Naive thymus-derived CD4-positive, alpha-beta T cell (primary cell): Measurements from ENCODE around the gene MYL3. TPM values are rescaled to one million over a fixed set of nuclear protein-coding genes. Genes with fewer than 3 reads are reported as not detected.
"Not testable (repeated sequence)": the region's sequence is repeated elsewhere in the genome, so short reads cannot be mapped to it uniquely, and the experiment has no call there.

Experiments used
- ATAC-seq: fragments of 150-1000 bp; cut with Tn5 transposase; 2 replicates; pipeline ENCODE4 v1.10.0; 2021; ENCODE audit warnings: mild to moderate bottlenecking, moderate library complexity
- CTCF ChIA-PET: fragments of 350-600 bp; sonication (Branson Sonifier 250); formaldehyde crosslinking; loops from one replicate; lab custom pipeline; 2021; ENCODE audit warnings: antibody characterized with exemption; lab: Charles Lee
- POLR2A ChIA-PET: fragments of 350-600 bp; sonication (Branson Sonifier 250); formaldehyde crosslinking; loops from one replicate; lab custom pipeline; 2021; ENCODE audit warnings: antibody characterized with exemption, inconsistent platforms; lab: Charles Lee
- DNase-seq, 9 donors: peaks; one replicate each; pipeline versions ENCODE4 v3.0.0 to v3.0.0-alpha.2; 2020 to 2022; ENCODE audit warnings: mixed read lengths in 1 of 9
- H3K27ac ChIP-seq: one replicate; pipeline ENCODE4 v1.7.0; 2013; ENCODE audit warnings: mild to moderate bottlenecking, low read depth, low read length, moderate library complexity
- H3K27me3 ChIP-seq, 2 donors: one replicate each; pipeline ENCODE4 v1.7.0; 2013; ENCODE audit warnings: low read length in 2 of 2, mild to moderate bottlenecking in 2 of 2, moderate library complexity in 2 of 2; ENCODE audit not compliant: control insufficient read depth in 2 of 2, insufficient read depth in 2 of 2
- H3K36me3 ChIP-seq, 3 experiments: 1 replicate in 2 of 3; 2 replicates in 1 of 3; pipeline ENCODE4 v1.7.0; 2013; ENCODE audit warnings: low read length in 3 of 3, mild to moderate bottlenecking in 3 of 3, moderate library complexity in 1 of 3; ENCODE audit not compliant: insufficient read depth in 3 of 3, control insufficient read depth in 2 of 3
- H3K4me1 ChIP-seq, 2 donors: one replicate each; pipeline ENCODE4 v1.7.0; 2013; ENCODE audit warnings: low read length in 2 of 2, mild to moderate bottlenecking in 2 of 2, moderate library complexity in 1 of 2; ENCODE audit not compliant: control insufficient read depth in 2 of 2, insufficient read depth in 2 of 2
- H3K4me3 ChIP-seq: 2 replicates; pipeline ENCODE4 v1.7.0; 2013; ENCODE audit warnings: mild to moderate bottlenecking, low read length
- H3K9me3 ChIP-seq, 3 experiments: 1 replicate in 2 of 3; 2 replicates in 1 of 3; pipeline ENCODE4 v1.7.0; 2013; ENCODE audit warnings: low read length in 3 of 3; ENCODE audit not compliant: control insufficient read depth in 2 of 3
- H3K27ac Mint-ChIP-seq, 9 donors: one replicate each; pipeline ENCODE4 v1.8.0; 2020 to 2022; ENCODE audit warnings: mixed read lengths in 9 of 9, mild to moderate bottlenecking in 8 of 9, moderate library complexity in 5 of 9, inconsistent platforms in 2 of 9
- H3K27me3 Mint-ChIP-seq, 5 donors: one replicate each; pipeline ENCODE4 v1.8.0; 2021 to 2022; ENCODE audit warnings: mixed read lengths in 5 of 5, mild to moderate bottlenecking in 1 of 5
- H3K36me3 Mint-ChIP-seq, 5 donors: one replicate each; pipeline ENCODE4 v1.8.0; 2020 to 2022; ENCODE audit warnings: mixed read lengths in 5 of 5, mild to moderate bottlenecking in 3 of 5, inconsistent platforms in 1 of 5
- H3K4me1 Mint-ChIP-seq, 7 donors: one replicate each; pipeline ENCODE4 v1.8.0; 2020 to 2022; ENCODE audit warnings: mixed read lengths in 7 of 7, mild to moderate bottlenecking in 3 of 7, inconsistent platforms in 1 of 7
- H3K4me3 Mint-ChIP-seq, 10 donors: one replicate each; pipeline ENCODE4 v1.8.0; 2020 to 2022; ENCODE audit warnings: mild to moderate bottlenecking in 10 of 10, mixed read lengths in 10 of 10, moderate library complexity in 6 of 10, inconsistent platforms in 2 of 10
- H3K9me3 Mint-ChIP-seq, 11 donors: one replicate each; pipeline ENCODE4 v1.8.0; 2020 to 2022; ENCODE audit warnings: mixed read lengths in 11 of 11, mild to moderate bottlenecking in 4 of 11, inconsistent platforms in 1 of 11, moderate library complexity in 1 of 11
- intact Hi-C, 2 donors: fragments of 100-400 bp; cut with micrococcal nuclease; formaldehyde crosslinking; loops; one replicate each; pipeline ENCODE4 v1.15.1; 2023
- polyA plus RNA-seq, 2 donors: library from polyadenylated mRNA; unstranded; fragments of 300-500 nt; fragmentation: Illumina TruSeq; gene quantifications; one replicate each; pipeline ENCODE4 v1.2.3, GENCODE V29; 2021
- total RNA-seq, 6 experiments: library from RNA in 5 of 6; stranded (reverse) in 5 of 6; gene quantifications; 1 replicate in 5 of 6; 2 replicates in 1 of 6; pipeline ENCODE4 v1.2.3 and lab custom pipeline; 2021 to 2026

The MYL3 gene
- total and polyA plus RNA-seq, 7 experiments from 2014 or later = not detected

DNA sequence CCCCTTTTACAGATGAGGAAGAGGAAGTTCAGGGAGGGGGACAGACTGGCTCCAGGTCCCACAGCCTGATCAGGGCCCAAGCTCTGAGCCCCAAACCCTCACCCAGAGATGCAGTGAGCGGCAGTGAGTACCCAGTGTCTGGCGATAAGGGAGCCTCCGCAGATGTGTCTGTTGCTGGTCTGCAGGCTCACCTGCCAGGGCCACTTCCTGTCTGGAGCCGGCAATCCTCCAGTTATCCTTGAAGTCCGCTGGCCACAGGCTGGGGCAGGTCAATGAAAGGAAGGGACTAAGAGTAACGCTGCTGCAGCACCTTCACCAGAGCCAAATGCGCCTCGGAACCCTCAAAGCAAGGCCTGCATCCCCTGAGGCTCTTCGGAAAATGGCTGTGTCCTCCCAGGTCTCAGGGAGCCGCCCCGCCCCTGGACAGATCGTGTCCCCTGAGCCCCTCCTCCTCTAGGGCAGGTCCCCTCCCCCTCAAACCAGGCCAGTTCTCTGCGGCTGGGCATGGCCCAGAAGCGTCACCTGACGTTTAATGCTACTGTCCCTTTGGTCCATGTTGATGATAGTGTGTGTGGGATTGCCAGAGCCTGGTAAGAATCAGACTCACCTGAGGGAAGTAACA lies 51.5 kb downstream of the MYL3 start:
- no peak overlapping the region for H3K27ac ChIP-seq
- H3K36me3 ChIP-seq = no peaks in the 10 kb centered on the region
- no peaks in the 10 kb centered on the region for H3K27me3 ChIP-seq
- Mint-ChIP-seq H3K27me3 (peaks cover 0 to 32% (median 0%) of the 10 kb centered on the region in 5 donors), H3K36me3 (no peaks in the 10 kb centered on the region), H3K4me3 (peak overlapping the region in 9 of 10 donors; percentile 5 to 89 (median 68)), H3K9me3 (no peaks in the 10 kb centered on the region), H3K4me1 (peaks cover 7 to 29% (median 15%) of the 10 kb centered on the region in 7 donors), H3K27ac (peak overlapping the region in 1 of 9 donors; percentile 43)
- intact Hi-C loops = loop anchor here in 1 of 2 donors (2.0 kb wide), 1 partner anchor 35 kb away; no protein-coding TSS in a partner anchor
- ATAC-seq (no peak), DNase-seq (peak in 1 of 9 donors; percentile 3)
- H3K4me1 ChIP-seq = no peaks in the 10 kb centered on the region
- ChIA-PET POLR2A (no interaction called here), CTCF (no interaction called here)
- H3K4me3 ChIP-seq = peak overlapping the region; percentile 41
- no peaks in the 10 kb centered on the region for H3K9me3 ChIP-seq

DNA sequence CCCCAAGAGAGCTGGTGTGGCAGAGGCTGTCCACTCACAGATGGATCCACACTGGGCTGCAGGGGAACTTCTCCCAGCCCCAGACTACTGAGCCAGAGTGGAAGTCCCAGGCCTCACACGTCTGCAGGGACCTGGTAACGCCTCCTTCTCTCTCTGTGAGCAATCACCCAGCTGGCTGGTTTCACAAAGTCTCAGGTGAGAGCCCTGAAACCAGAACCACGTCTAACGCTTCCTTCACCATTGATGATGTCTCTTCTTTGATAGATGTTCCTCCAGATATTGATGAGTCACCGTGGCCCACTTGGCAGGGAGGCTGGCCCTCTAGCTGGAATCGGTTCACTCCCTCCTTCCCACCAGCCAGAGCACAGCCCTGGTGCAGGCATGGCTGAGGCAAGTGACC lies 54.5 kb downstream of the MYL3 start:
- H3K4me3 ChIP-seq, H3K27ac ChIP-seq, H3K27me3 ChIP-seq, H3K36me3 ChIP-seq, H3K9me3 Mint-ChIP-seq, intact Hi-C loops, H3K36me3 Mint-ChIP-seq, POLR2A ChIA-PET, DNase-seq, H3K9me3 ChIP-seq, H3K4me1 ChIP-seq, H3K4me3 Mint-ChIP-seq, CTCF ChIA-PET: not testable (repeated sequence)
- Mint-ChIP-seq H3K27me3 (peaks cover 0 to 32% (median 0%) of the 10 kb centered on the region in 5 donors), H3K4me1 (peaks cover 7 to 29% (median 15%) of the 10 kb centered on the region in 7 donors), H3K27ac (peak overlapping the region in 1 of 9 donors; percentile 39)
- ATAC-seq = peak; percentile 33

Other genes with a start within 250 kb of the MYL3 start
- gene ALS2CL, start 169.8 kb downstream of the MYL3 start, total RNA-seq = 10 to 100 TPM in 4 of 5 experiments, 1 to 10 TPM in 1; 4.2 to 41.5 (median 31.1) TPM
- gene ALS2CL, start 169.8 kb downstream of the MYL3 start, polyA plus RNA-seq = 10 to 100 TPM in 1 of 2 donors, 1 to 10 TPM in 1; 6.2 to 12.6 TPM
- gene TMIE, start 162.1 kb downstream of the MYL3 start, total RNA-seq = 1 to 10 TPM in 4 of 5 experiments, under 1 TPM in 1; 0.31 to 5.4 (median 3.9) TPM
- 1 to 10 TPM; 5.1 to 5.6 TPM for gene TMIE, start 162.1 kb downstream of the MYL3 start, polyA plus RNA-seq
- gene PRSS50, start 145.6 kb downstream of the MYL3 start, total RNA-seq = under 1 TPM in 1 of 5 experiments, not detected in 4; 0.11 TPM
- gene PRSS50, start 145.6 kb downstream of the MYL3 start, polyA plus RNA-seq = not detected
- gene PTH1R, start 14.3 kb upstream of the MYL3 start, total RNA-seq = not detected
- not detected for gene PTH1R, start 14.3 kb upstream of the MYL3 start, polyA plus RNA-seq
- 10 to 100 TPM; 51.6 to 61.5 (median 56.9) TPM for gene CCDC12, start 113.3 kb upstream of the MYL3 start, total RNA-seq
- 100 to 1,000 TPM in 1 of 2 donors, 10 to 100 TPM in 1; 88.2 to 115 TPM for gene CCDC12, start 113.3 kb upstream of the MYL3 start, polyA plus RNA-seq
- gene NBEAL2, start 116.2 kb upstream of the MYL3 start, total RNA-seq = 100 to 1,000 TPM in 2 of 5 experiments, 10 to 100 TPM in 3; 48.8 to 289 (median 94.0) TPM
- 1 to 10 TPM; 1.7 to 4.9 TPM for gene NBEAL2, start 116.2 kb upstream of the MYL3 start, polyA plus RNA-seq